ENCODE data around the gene ZFPL1. TPM values are rescaled to one million over a fixed set of nuclear protein-coding genes. Genes with fewer than 3 reads are reported as not detected.

The ZFPL1 gene
- total and polyA plus RNA-seq, 9 of the 15 experiments (the other 6 are each of a cell fraction or from before 2014, with no cell fraction given) = 3.7 to 37.5 (median 22.7) TPM

DNA sequence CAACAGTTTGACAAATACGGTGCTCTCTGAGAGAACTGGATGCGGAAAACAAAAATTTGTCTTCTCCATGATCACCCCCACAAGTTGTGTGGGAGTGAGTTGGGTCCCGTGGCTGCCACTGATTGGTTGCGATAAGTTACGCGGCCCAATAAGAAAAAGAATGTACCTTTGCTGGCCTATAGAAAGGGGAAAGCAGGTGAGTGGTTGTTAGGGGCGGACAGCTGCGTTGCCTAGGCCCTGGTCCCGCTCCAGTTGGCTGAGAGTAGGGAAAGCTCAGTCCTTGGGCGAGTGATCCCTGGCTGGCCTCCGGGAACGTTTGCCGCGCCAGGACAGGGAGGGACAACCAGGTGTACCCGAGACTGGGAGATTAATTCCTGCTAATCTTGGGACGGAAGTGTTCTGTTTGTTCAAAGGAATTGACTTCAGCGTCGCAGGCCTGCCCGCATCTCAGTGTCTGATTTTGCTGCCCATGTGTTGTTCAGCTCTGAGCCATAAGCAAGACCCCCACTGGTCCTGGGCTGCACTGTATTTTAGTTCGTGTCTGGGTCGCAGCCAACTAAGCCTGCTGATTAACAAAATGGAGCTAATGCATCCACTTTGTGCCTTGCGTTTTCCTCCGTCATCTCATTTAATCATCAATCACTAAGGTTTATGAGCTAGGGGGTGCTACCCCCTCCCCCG lies 51.1 kb downstream of the ZFPL1 start (continued):
- TF ChIP-seq, protein P1, sequence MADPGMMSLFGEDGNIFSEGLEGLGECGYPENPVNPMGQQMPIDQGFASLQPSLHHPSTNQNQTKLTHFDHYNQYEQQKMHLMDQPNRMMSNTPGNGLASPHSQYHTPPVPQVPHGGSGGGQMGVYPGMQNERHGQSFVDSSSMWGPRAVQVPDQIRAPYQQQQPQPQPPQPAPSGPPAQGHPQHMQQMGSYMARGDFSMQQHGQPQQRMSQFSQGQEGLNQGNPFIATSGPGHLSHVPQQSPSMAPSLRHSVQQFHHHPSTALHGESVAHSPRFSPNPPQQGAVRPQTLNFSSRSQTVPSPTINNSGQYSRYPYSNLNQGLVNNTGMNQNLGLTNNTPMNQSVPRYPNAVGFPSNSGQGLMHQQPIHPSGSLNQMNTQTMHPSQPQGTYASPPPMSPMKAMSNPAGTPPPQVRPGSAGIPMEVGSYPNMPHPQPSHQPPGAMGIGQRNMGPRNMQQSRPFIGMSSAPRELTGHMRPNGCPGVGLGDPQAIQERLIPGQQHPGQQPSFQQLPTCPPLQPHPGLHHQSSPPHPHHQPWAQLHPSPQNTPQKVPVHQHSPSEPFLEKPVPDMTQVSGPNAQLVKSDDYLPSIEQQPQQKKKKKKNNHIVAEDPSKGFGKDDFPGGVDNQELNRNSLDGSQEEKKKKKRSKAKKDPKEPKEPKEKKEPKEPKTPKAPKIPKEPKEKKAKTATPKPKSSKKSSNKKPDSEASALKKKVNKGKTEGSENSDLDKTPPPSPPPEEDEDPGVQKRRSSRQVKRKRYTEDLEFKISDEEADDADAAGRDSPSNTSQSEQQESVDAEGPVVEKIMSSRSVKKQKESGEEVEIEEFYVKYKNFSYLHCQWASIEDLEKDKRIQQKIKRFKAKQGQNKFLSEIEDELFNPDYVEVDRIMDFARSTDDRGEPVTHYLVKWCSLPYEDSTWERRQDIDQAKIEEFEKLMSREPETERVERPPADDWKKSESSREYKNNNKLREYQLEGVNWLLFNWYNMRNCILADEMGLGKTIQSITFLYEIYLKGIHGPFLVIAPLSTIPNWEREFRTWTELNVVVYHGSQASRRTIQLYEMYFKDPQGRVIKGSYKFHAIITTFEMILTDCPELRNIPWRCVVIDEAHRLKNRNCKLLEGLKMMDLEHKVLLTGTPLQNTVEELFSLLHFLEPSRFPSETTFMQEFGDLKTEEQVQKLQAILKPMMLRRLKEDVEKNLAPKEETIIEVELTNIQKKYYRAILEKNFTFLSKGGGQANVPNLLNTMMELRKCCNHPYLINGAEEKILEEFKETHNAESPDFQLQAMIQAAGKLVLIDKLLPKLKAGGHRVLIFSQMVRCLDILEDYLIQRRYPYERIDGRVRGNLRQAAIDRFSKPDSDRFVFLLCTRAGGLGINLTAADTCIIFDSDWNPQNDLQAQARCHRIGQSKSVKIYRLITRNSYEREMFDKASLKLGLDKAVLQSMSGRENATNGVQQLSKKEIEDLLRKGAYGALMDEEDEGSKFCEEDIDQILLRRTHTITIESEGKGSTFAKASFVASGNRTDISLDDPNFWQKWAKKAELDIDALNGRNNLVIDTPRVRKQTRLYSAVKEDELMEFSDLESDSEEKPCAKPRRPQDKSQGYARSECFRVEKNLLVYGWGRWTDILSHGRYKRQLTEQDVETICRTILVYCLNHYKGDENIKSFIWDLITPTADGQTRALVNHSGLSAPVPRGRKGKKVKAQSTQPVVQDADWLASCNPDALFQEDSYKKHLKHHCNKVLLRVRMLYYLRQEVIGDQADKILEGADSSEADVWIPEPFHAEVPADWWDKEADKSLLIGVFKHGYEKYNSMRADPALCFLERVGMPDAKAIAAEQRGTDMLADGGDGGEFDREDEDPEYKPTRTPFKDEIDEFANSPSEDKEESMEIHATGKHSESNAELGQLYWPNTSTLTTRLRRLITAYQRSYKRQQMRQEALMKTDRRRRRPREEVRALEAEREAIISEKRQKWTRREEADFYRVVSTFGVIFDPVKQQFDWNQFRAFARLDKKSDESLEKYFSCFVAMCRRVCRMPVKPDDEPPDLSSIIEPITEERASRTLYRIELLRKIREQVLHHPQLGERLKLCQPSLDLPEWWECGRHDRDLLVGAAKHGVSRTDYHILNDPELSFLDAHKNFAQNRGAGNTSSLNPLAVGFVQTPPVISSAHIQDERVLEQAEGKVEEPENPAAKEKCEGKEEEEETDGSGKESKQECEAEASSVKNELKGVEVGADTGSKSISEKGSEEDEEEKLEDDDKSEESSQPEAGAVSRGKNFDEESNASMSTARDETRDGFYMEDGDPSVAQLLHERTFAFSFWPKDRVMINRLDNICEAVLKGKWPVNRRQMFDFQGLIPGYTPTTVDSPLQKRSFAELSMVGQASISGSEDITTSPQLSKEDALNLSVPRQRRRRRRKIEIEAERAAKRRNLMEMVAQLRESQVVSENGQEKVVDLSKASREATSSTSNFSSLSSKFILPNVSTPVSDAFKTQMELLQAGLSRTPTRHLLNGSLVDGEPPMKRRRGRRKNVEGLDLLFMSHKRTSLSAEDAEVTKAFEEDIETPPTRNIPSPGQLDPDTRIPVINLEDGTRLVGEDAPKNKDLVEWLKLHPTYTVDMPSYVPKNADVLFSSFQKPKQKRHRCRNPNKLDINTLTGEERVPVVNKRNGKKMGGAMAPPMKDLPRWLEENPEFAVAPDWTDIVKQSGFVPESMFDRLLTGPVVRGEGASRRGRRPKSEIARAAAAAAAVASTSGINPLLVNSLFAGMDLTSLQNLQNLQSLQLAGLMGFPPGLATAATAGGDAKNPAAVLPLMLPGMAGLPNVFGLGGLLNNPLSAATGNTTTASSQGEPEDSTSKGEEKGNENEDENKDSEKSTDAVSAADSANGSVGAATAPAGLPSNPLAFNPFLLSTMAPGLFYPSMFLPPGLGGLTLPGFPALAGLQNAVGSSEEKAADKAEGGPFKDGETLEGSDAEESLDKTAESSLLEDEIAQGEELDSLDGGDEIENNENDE (IDR thresholded peaks at IDR 0.05; ENCODE audit: low read depth, low read length) = no peak
- TF ChIP-seq, protein P2, sequence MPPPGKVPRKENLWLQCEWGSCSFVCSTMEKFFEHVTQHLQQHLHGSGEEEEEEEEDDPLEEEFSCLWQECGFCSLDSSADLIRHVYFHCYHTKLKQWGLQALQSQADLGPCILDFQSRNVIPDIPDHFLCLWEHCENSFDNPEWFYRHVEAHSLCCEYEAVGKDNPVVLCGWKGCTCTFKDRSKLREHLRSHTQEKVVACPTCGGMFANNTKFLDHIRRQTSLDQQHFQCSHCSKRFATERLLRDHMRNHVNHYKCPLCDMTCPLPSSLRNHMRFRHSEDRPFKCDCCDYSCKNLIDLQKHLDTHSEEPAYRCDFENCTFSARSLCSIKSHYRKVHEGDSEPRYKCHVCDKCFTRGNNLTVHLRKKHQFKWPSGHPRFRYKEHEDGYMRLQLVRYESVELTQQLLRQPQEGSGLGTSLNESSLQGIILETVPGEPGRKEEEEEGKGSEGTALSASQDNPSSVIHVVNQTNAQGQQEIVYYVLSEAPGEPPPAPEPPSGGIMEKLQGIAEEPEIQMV (tag; conservative IDR thresholded peaks at IDR 0.05; ENCODE audit: low read depth) = no peak
- TF ChIP-seq, protein P3, sequence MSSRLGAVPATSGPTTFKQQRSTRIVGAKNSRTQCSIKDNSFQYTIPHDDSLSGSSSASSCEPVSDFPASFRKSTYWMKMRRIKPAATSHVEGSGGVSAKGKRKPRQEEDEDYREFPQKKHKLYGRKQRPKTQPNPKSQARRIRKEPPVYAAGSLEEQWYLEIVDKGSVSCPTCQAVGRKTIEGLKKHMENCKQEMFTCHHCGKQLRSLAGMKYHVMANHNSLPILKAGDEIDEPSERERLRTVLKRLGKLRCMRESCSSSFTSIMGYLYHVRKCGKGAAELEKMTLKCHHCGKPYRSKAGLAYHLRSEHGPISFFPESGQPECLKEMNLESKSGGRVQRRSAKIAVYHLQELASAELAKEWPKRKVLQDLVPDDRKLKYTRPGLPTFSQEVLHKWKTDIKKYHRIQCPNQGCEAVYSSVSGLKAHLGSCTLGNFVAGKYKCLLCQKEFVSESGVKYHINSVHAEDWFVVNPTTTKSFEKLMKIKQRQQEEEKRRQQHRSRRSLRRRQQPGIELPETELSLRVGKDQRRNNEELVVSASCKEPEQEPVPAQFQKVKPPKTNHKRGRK (tag; IDR thresholded peaks at IDR 0.05) = no peak
- TF ChIP-seq, protein P4, sequence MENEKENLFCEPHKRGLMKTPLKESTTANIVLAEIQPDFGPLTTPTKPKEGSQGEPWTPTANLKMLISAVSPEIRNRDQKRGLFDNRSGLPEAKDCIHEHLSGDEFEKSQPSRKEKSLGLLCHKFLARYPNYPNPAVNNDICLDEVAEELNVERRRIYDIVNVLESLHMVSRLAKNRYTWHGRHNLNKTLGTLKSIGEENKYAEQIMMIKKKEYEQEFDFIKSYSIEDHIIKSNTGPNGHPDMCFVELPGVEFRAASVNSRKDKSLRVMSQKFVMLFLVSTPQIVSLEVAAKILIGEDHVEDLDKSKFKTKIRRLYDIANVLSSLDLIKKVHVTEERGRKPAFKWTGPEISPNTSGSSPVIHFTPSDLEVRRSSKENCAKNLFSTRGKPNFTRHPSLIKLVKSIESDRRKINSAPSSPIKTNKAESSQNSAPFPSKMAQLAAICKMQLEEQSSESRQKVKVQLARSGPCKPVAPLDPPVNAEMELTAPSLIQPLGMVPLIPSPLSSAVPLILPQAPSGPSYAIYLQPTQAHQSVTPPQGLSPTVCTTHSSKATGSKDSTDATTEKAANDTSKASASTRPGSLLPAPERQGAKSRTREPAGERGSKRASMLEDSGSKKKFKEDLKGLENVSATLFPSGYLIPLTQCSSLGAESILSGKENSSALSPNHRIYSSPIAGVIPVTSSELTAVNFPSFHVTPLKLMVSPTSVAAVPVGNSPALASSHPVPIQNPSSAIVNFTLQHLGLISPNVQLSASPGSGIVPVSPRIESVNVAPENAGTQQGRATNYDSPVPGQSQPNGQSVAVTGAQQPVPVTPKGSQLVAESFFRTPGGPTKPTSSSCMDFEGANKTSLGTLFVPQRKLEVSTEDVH (IDR thresholded peaks at IDR 0.05; ENCODE audit: low read depth, partially characterized antibody) = no peak
- TF ChIP-seq ZKSCAN1 (IDR thresholded peaks at IDR 0.05; ENCODE audit: low read depth, low read length) (no peak), RBM25 (IDR thresholded peaks at IDR 0.05; ENCODE audit: low read depth, low read length, severe bottlenecking) (peak; percentile 89), ZNF586 (CRISPR knock-in tag; conservative IDR thresholded peaks at IDR 0.05) (no peak), ELF1 (tag; IDR thresholded peaks at IDR 0.05) (no peak), TAF9B (IDR thresholded peaks at IDR 0.05; ENCODE audit: partially characterized antibody) (no peak)

Data from K562 (cell line).